ENCODE data around the gene ZNF687. TPM values are rescaled to one million over a fixed set of nuclear protein-coding genes. Genes with fewer than 3 reads are reported as not detected.

Gene ZNF687
- total RNA-seq, 2 donors from 2014 or later = 30.1 to 46.4 TPM

DNA sequence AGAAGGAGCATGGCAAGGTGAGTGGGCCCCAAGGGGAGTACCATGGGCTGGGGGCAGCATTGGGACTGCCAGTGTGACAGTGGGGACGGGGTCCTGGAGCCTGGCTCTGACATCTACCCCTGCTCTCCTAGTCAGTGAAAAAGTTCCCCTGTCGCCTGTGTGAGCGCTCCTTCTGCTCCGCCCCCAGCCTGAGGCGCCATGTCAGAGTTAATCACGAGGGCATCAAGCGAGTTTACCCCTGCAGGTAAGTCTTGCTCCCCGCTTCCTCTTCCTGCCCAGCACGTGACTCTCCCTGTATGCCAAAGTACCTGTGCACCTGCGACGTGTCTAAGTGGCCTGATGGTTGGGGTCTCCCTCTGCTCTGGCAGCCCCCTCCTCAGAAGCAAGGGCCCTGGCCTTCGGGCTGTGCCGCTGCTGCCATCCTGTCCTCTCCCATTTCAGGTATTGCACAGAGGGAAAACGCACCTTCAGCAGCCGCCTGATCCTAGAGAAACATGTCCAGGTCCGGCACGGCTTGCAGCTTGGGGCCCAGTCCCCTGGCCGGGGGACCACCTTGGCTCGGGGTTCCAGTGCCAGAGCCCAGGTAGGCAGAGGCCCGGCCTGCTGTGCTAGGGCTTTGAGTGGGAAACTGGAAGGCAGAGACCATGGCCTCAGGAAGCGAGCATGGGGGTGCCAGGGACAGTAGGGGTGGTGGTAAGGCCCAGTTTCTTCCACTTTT is 8.1 kb downstream of the ZNF687 start:
- WGBS = 80% methylated on average over 21 of the region's 21 CpGs
- no peaks in the 10 kb centered on the region for H3K4me1 ChIP-seq (replicated peaks)
- H3K27ac ChIP-seq = no peak overlapping the region
- TF ChIP-seq POLR2A (IDR thresholded peaks at IDR 0.05) (no peak), POLR2AphosphoS5 (IDR thresholded peaks at IDR 0.05) (no peak)
- TF ChIP-seq, protein P1, sequence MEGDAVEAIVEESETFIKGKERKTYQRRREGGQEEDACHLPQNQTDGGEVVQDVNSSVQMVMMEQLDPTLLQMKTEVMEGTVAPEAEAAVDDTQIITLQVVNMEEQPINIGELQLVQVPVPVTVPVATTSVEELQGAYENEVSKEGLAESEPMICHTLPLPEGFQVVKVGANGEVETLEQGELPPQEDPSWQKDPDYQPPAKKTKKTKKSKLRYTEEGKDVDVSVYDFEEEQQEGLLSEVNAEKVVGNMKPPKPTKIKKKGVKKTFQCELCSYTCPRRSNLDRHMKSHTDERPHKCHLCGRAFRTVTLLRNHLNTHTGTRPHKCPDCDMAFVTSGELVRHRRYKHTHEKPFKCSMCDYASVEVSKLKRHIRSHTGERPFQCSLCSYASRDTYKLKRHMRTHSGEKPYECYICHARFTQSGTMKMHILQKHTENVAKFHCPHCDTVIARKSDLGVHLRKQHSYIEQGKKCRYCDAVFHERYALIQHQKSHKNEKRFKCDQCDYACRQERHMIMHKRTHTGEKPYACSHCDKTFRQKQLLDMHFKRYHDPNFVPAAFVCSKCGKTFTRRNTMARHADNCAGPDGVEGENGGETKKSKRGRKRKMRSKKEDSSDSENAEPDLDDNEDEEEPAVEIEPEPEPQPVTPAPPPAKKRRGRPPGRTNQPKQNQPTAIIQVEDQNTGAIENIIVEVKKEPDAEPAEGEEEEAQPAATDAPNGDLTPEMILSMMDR (IDR thresholded peaks at IDR 0.05) = no peak
- H3K4me3 ChIP-seq = no peak overlapping the region
- intact Hi-C loops (cut with DNase I) = no loop called here
- H3K27me3 ChIP-seq (replicated peaks; ENCODE audit: insufficient read depth) = no peaks in the 10 kb centered on the region
- H3K36me3 ChIP-seq = peaks cover 17 to 34% of the 10 kb centered on the region in 2 donors
- no peak for DNase-seq (ENCODE audit: low spot score)
- H3K9me3 ChIP-seq = no peaks in the 10 kb centered on the region

GRCh38 chr1:151290709-151291303 is 8.7 kb downstream of the ZNF687 start:
- intact Hi-C loops (cut with DNase I) = no loop called here
- no peak for DNase-seq (ENCODE audit: low spot score)
- WGBS = 81% methylated on average over 19 of the region's 19 CpGs
- Histone ChIP-seq H3K36me3 (peaks cover 17 to 40% of the 10 kb centered on the region in 2 donors), H3K4me1 (replicated peaks) (no peaks in the 10 kb centered on the region), H3K4me3 (no peak overlapping the region), H3K27ac (no peak overlapping the region), H3K9me3 (no peaks in the 10 kb centered on the region), H3K27me3 (replicated peaks; ENCODE audit: insufficient read depth) (no peaks in the 10 kb centered on the region)
- TF ChIP-seq POLR2AphosphoS5 (IDR thresholded peaks at IDR 0.05) (no peak), POLR2A (IDR thresholded peaks at IDR 0.05) (no peak)
- TF ChIP-seq, protein P1 (IDR thresholded peaks at IDR 0.05) = no peak

- intact Hi-C loops (cut with DNase I) = no loop called here
- peaks cover 15 to 40% of the 10 kb centered on the region in 2 donors for H3K36me3 ChIP-seq
- H3K4me1 ChIP-seq (replicated peaks) = no peaks in the 10 kb centered on the region
- no peaks in the 10 kb centered on the region for H3K9me3 ChIP-seq
- DNase-seq (ENCODE audit: low spot score) = no peak
- H3K27ac ChIP-seq = no peak overlapping the region
- H3K27me3 ChIP-seq (replicated peaks; ENCODE audit: insufficient read depth) = no peaks in the 10 kb centered on the region
- 74% methylated on average over 13 of the region's 13 CpGs for WGBS
- no peak overlapping the region for H3K4me3 ChIP-seq
- no peak for TF ChIP-seq POLR2A (IDR thresholded peaks at IDR 0.05)
- TF ChIP-seq POLR2AphosphoS5 (IDR thresholded peaks at IDR 0.05) = no peak
- TF ChIP-seq, protein P1 (IDR thresholded peaks at IDR 0.05) = no peak
These were observed 10.3 kb downstream of the ZNF687 start for GRCh38 chr1:151292207-151293030.

DNA sequence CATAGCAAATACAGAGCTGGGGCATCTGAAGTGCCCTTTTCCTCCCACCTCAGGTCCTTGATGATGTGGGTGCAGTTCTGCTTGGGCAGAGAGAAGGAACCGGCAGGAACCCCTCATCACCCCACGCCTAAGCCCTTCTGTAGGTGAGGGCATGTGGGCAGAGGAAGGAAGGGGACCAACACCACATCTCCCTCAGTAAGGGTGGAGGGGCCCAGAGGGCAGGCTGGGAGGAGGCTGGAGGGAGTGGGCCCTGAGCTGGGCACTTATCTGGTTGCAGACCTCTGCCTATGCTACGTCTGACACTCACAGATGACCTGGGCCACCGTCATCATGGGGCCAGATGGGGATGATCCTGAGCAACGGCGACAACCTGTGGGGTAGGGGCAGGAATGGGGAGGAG is 11.0 kb downstream of the ZNF687 start:
- no peaks in the 10 kb centered on the region for H3K9me3 ChIP-seq
- 76% methylated on average over 6 of the region's 6 CpGs for WGBS
- no peaks in the 10 kb centered on the region for H3K4me1 ChIP-seq (replicated peaks)
- H3K4me3 ChIP-seq = no peak overlapping the region
- DNase-seq (ENCODE audit: low spot score) = no peak
- TF ChIP-seq, protein P1 (IDR thresholded peaks at IDR 0.05) = no peak
- TF ChIP-seq POLR2A (IDR thresholded peaks at IDR 0.05) (no peak), POLR2AphosphoS5 (IDR thresholded peaks at IDR 0.05) (no peak)
- intact Hi-C loops (cut with DNase I) = no loop called here
- no peak overlapping the region for H3K27ac ChIP-seq
- H3K36me3 ChIP-seq = peaks cover 21 to 41% of the 10 kb centered on the region in 2 donors
- no peaks in the 10 kb centered on the region for H3K27me3 ChIP-seq (replicated peaks; ENCODE audit: insufficient read depth)

Measured in prostate gland (tissue), 2 donors.